HepG2 (cell line): ENCODE measurements around the gene CYP11A1. TPM values are rescaled to one million over a fixed set of nuclear protein-coding genes. Genes with fewer than 3 reads are reported as not detected.

ENCODE experiments used
- AGO2 ChIP-seq: fragments of 200-400 bp; formaldehyde crosslinking; optimal IDR thresholded peaks from 2 replicates; pipeline ENCODE3; 2017; ENCODE audit warnings: mild to moderate bottlenecking, low read depth, low read length, moderate library complexity
- ATF1 ChIP-seq: IDR thresholded peaks from 2 replicates; pipeline ENCODE4 v1.6.1; 2016; ENCODE audit warnings: mild to moderate bottlenecking, control low read depth
- DNMT1 ChIP-seq: sonication (generic); formaldehyde crosslinking; IDR thresholded peaks from 2 replicates; pipeline ENCODE4 v1.5.1; 2020; ENCODE audit warnings: mild to moderate bottlenecking, missing genetic modification reagents
- DPF2 ChIP-seq: sonication (generic); formaldehyde crosslinking; IDR thresholded peaks from 2 replicates; pipeline ENCODE4 v1.4.0; 2020; ENCODE audit warnings: mild to moderate bottlenecking, low read depth, missing genetic modification reagents, borderline replicate concordance
- ESRRA ChIP-seq: sonication (generic); formaldehyde crosslinking; IDR thresholded peaks from 2 replicates; pipeline ENCODE4 v1.5.1; 2020; ENCODE audit warnings: mild to moderate bottlenecking, low read depth, missing genetic modification reagents
- FOXO1 ChIP-seq: sonication (generic); formaldehyde crosslinking; IDR thresholded peaks from 2 replicates; pipeline ENCODE4 v1.4.0; 2020; ENCODE audit warnings: missing genetic modification reagents
- MAX ChIP-seq: IDR thresholded peaks from 2 replicates; pipeline ENCODE4 v1.6.1; 2012; ENCODE audit warnings: inconsistent platforms
- NFYC ChIP-seq: IDR thresholded peaks from 2 replicates; pipeline ENCODE4 v1.6.1; 2016; ENCODE audit warnings: missing genetic modification reagents, missing compliant biosample characterization
- POGK ChIP-seq: sonication (generic); formaldehyde crosslinking; conservative IDR thresholded peaks from 2 replicates; pipeline ENCODE4 v1.8.0; 2022; ENCODE audit warnings: mild to moderate bottlenecking, moderate library complexity, missing genetic modification reagents
- POLR2G ChIP-seq: fragments of 200-400 bp; formaldehyde crosslinking; IDR thresholded peaks from 2 replicates; pipeline ENCODE4 v1.6.1; 2018; ENCODE audit warnings: mild to moderate bottlenecking, low read depth, low read length, moderate library complexity
- RFX5 ChIP-seq: IDR thresholded peaks from 2 replicates; pipeline ENCODE4 v1.6.1; 2011; ENCODE audit warnings: low read depth, low read length, improper control_type of control experiment
- TGIF2 ChIP-seq: IDR thresholded peaks from 2 replicates; pipeline ENCODE4 v1.6.1; 2016; ENCODE audit warnings: control low read depth, missing compliant biosample characterization
- ZBTB39 ChIP-seq: sonication (generic); formaldehyde crosslinking; IDR thresholded peaks from 2 replicates; pipeline ENCODE4 v1.5.0; 2020; ENCODE audit warnings: missing genetic modification reagents
- ZNF180 ChIP-seq: sonication (generic); formaldehyde crosslinking; IDR thresholded peaks from 2 replicates; pipeline ENCODE4 v1.4.0; 2020; ENCODE audit warnings: low read depth, missing genetic modification reagents, borderline replicate concordance
- ZNF333 ChIP-seq: sonication (generic); formaldehyde crosslinking; IDR thresholded peaks from 2 replicates; pipeline ENCODE4 v1.4.0; 2020; ENCODE audit warnings: mild to moderate bottlenecking, missing genetic modification reagents, borderline replicate concordance
- ZNF589 ChIP-seq: sonication (generic); formaldehyde crosslinking; conservative IDR thresholded peaks from 2 replicates; pipeline ENCODE4 v1.8.0; 2022; ENCODE audit warnings: mild to moderate bottlenecking, moderate library complexity, missing genetic modification reagents
- ZNF709 ChIP-seq: sonication (generic); formaldehyde crosslinking; IDR thresholded peaks from 2 replicates; pipeline ENCODE4 v1.5.0; 2020; ENCODE audit warnings: mild to moderate bottlenecking, missing genetic modification reagents
- ZNF780A ChIP-seq: sonication (generic); formaldehyde crosslinking; IDR thresholded peaks from 2 replicates; pipeline ENCODE4 v1.8.0; 2022; ENCODE audit warnings: mild to moderate bottlenecking, missing genetic modification reagents, moderate library complexity
- ZNF83 ChIP-seq: sonication (generic); formaldehyde crosslinking; IDR thresholded peaks from 2 replicates; pipeline ENCODE4 v1.4.0; 2020; ENCODE audit warnings: missing genetic modification reagents, mild to moderate bottlenecking, borderline replicate concordance
- polyA plus RNA-seq, 8 experiments: library from polyadenylated mRNA; depleted of rRNA in 3 of 8; stranded (reverse) in 7 of 8; unstranded in 1 of 8; fragments of >200 nt; fragmentation: Illumina TruSeq in 4 of 8; extraction: Trizol in 4 of 8; gene quantifications; 2 replicates each; pipeline versions ENCODE4 v1.2.1 to v1.2.3, GENCODE V29; 2011 to 2016; ENCODE audit warnings: low read depth in 4 of 8, missing spikeins in 1 of 8, mixed read lengths in 1 of 8; ENCODE audit not compliant: insufficient read depth in 1 of 8
- total RNA-seq, 5 experiments: library from RNA; depleted of rRNA; stranded (reverse); fragments of >200 nt; fragmentation: Illumina TruSeq; extraction: Trizol; gene quantifications; 2 replicates each; pipeline ENCODE4 v1.2.3, GENCODE V29; 2016; ENCODE audit warnings: low read depth in 1 of 5

The CYP11A1 gene
- total and polyA plus RNA-seq, 2 of the 13 experiments (the other 11 are each of a cell fraction or from before 2014, with no cell fraction given) = 0.66 to 0.92 TPM

GRCh38 chr15:74365598-74366445 is 1.6 kb downstream of the CYP11A1 start (continued):
- TF ChIP-seq AGO2 (peak; percentile 59), TGIF2 (CRISPR knock-in tag) (no peak), ZNF589 (CRISPR knock-in tag) (no peak), FOXO1 (CRISPR knock-in tag) (no peak), NFYC (CRISPR knock-in tag) (no peak), ZNF709 (CRISPR knock-in tag) (no peak), POLR2G (peak; percentile 68), ZNF333 (CRISPR knock-in tag) (no peak), ATF1 (CRISPR knock-in tag) (peak; percentile 72; the same call in 1 of the 2 replicates), DPF2 (CRISPR knock-in tag) (no peak), ESRRA (CRISPR knock-in tag) (peak; percentile 72; the same call in 1 of the 2 replicates), POGK (CRISPR knock-in tag) (peak; percentile 72), MAX (peak; percentile 54; the same call in 1 of the 2 replicates), ZNF180 (CRISPR knock-in tag) (no peak), RFX5 (no peak), DNMT1 (CRISPR knock-in tag) (peak; percentile 53; the same call in 1 of the 2 replicates), ZBTB39 (CRISPR knock-in tag) (0 out of 2 replicates have a peak, but pooled peaks have one; percentile 21), ZNF780A (no peak), ZNF83 (CRISPR knock-in tag) (no peak)
